LNCAP (cell line): ENCODE measurements around the gene AMPH.

Source experiments
- CTCF ChIP-seq: fragments of 450-650 bp; IDR thresholded peaks from 2 replicates; pipeline ENCODE4 v1.5.1; 2017; ENCODE audit warnings: mild to moderate bottlenecking

AMPH gene

GRCh38 chr7:38428041-38428440 lies 203.1 kb downstream of the AMPH start:
- TF ChIP-seq CTCF = no peak

- no peak for TF ChIP-seq CTCF
These were observed 203.8 kb downstream of the AMPH start for GRCh38 chr7:38427279-38427955.

GRCh38 chr7:38425509-38425908 lies 205.7 kb downstream of the AMPH start:
- no peak for TF ChIP-seq CTCF

GRCh38 chr7:38424750-38425463 lies 206.3 kb downstream of the AMPH start:
- TF ChIP-seq CTCF = peak; percentile 16; the same call in 1 of the 2 replicates

GRCh38 chr7:38413784-38414183 lies 217.4 kb downstream of the AMPH start:
- no peak for TF ChIP-seq CTCF

- peak; percentile 29; the same call in 1 of the 2 replicates for TF ChIP-seq CTCF
These were observed 219.8 kb downstream of the AMPH start for GRCh38 chr7:38411404-38411803.

- no peak for TF ChIP-seq CTCF
These were observed 221.1 kb downstream of the AMPH start for GRCh38 chr7:38410056-38410455.
